ENCODE measurements around the gene FLOT1. TPM values are rescaled to one million over a fixed set of nuclear protein-coding genes. Genes with fewer than 3 reads are reported as not detected.

FLOT1 gene
- polyA plus RNA-seq, 1 donor (not counting 4 experiments of a cell fraction or from before 2014, with no cell fraction given) = 21.6 TPM

GRCh38 chr6:30782425-30783014 is 40.0 kb upstream of the FLOT1 start:
- Histone ChIP-seq H3K27ac (ENCODE audit: control insufficient read depth, insufficient read depth, low read length) (peak overlapping the region; percentile 95), H3K4me3 (ENCODE audit: control insufficient read depth in 2 of 3, extremely low read depth in 1 of 3, insufficient read depth in 2 of 3, low read depth in 1 of 3, low read length in 3 of 3) (peak overlapping the region in 1 of 3 experiments; percentile 43), H3K9ac (ENCODE audit: control insufficient read depth, extremely low read depth, insufficient read depth, low read length) (peak overlapping the region; percentile 71), H3K4me1 (ENCODE audit: control insufficient read depth, extremely low read depth, insufficient read depth, low read length) (peaks cover 38% of the 10 kb centered on the region), H2AFZ (ENCODE audit: control insufficient read depth, low read length) (no peak overlapping the region), H3K9me3 (ENCODE audit: control insufficient read depth, low read depth, low read length) (no peaks in the 10 kb centered on the region), H4K20me1 (ENCODE audit: control insufficient read depth, extremely low read depth, insufficient read depth, low read length) (no peaks in the 10 kb centered on the region), H3K36me3 (ENCODE audit: control insufficient read depth in 2 of 2, extremely low read depth in 1 of 2, insufficient read depth in 2 of 2, low read length in 2 of 2) (no peaks in the 10 kb centered on the region), H3K4me2 (ENCODE audit: control insufficient read depth, extremely low read depth, insufficient read depth, low read depth, low read length) (peak overlapping the region; percentile 83), H3K27me3 (ENCODE audit: control insufficient read depth, extremely low read depth, insufficient read depth, low read length) (no peaks in the 10 kb centered on the region), H3K9me1 (ENCODE audit: control insufficient read depth, extremely low read depth, insufficient read depth, low read length) (no peaks in the 10 kb centered on the region), H3K79me2 (ENCODE audit: control insufficient read depth, insufficient read depth, low read length) (no peaks in the 10 kb centered on the region)
- TF ChIP-seq EZH2 (IDR thresholded peaks at IDR 0.05; ENCODE audit: low read length) = no peak
- TF ChIP-seq, protein P1, sequence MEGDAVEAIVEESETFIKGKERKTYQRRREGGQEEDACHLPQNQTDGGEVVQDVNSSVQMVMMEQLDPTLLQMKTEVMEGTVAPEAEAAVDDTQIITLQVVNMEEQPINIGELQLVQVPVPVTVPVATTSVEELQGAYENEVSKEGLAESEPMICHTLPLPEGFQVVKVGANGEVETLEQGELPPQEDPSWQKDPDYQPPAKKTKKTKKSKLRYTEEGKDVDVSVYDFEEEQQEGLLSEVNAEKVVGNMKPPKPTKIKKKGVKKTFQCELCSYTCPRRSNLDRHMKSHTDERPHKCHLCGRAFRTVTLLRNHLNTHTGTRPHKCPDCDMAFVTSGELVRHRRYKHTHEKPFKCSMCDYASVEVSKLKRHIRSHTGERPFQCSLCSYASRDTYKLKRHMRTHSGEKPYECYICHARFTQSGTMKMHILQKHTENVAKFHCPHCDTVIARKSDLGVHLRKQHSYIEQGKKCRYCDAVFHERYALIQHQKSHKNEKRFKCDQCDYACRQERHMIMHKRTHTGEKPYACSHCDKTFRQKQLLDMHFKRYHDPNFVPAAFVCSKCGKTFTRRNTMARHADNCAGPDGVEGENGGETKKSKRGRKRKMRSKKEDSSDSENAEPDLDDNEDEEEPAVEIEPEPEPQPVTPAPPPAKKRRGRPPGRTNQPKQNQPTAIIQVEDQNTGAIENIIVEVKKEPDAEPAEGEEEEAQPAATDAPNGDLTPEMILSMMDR (optimal IDR thresholded peaks at IDR 0.05 in 1 of 3, IDR thresholded peaks at IDR 0.05 in 1 of 3, conservative IDR thresholded peaks at IDR 0.05 in 1 of 3; ENCODE audit: extremely low read depth in 1 of 3, insufficient read depth in 2 of 3, low read length in 3 of 3) = no peak
- no peak for DNase-seq (ENCODE audit: low read depth, low spot score)
- dilution Hi-C loops (cut with MboI; ENCODE audit: extremely low pct_ligation_motif_present, low sequenced_read_pairs) = no loop called here
- no peak for FAIRE-seq

DNA sequence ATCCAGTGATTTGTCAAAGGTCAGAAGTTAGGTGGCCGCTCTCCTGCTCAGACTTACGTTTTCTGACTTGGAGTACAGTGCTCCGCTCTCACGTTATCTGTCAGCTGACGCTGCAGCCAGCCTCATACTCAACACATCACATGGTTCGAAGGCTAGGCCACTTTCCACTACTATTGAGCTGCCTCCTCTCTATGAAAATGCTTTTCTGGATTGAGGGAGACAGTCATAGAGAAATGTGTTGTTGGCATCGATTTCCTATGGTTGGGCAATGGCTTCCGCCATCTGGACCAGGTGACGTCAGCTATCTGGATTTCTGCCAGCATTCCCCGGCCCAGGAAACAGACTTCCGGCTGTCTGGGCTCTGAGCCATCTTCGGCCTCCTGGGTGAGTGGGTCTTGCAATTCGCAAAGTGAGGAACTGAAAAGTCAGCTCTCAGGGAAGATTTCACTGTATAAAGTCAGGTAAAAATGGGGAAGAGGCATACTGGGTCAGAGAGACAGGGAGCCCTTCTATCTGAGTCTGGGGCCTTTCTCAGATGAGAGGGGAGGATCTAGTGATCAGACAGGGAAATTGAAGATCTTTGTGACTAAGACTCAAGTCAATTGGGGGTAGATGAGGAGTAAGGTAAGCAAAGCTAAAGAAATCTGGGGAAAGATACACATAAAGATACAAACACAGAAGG is 39.4 kb upstream of the FLOT1 start:
- H3K9ac ChIP-seq (ENCODE audit: control insufficient read depth, extremely low read depth, insufficient read depth, low read length) = peak overlapping the region; percentile 71
- peak overlapping the region; percentile 95 for H3K27ac ChIP-seq (ENCODE audit: control insufficient read depth, insufficient read depth, low read length)
- H3K9me3 ChIP-seq (ENCODE audit: control insufficient read depth, low read depth, low read length) = no peaks in the 10 kb centered on the region
- dilution Hi-C loops (cut with MboI; ENCODE audit: extremely low pct_ligation_motif_present, low sequenced_read_pairs) = no loop called here
- no peaks in the 10 kb centered on the region for H3K36me3 ChIP-seq (ENCODE audit: control insufficient read depth in 2 of 2, extremely low read depth in 1 of 2, insufficient read depth in 2 of 2, low read length in 2 of 2)
- H3K79me2 ChIP-seq (ENCODE audit: control insufficient read depth, insufficient read depth, low read length) = no peaks in the 10 kb centered on the region
- H3K4me1 ChIP-seq (ENCODE audit: control insufficient read depth, extremely low read depth, insufficient read depth, low read length) = peaks cover 38% of the 10 kb centered on the region
- FAIRE-seq (peak; percentile 84), DNase-seq (ENCODE audit: low read depth, low spot score) (peak; percentile 90)
- no peaks in the 10 kb centered on the region for H3K27me3 ChIP-seq (ENCODE audit: control insufficient read depth, extremely low read depth, insufficient read depth, low read length)
- no peaks in the 10 kb centered on the region for H4K20me1 ChIP-seq (ENCODE audit: control insufficient read depth, extremely low read depth, insufficient read depth, low read length)
- H3K4me3 ChIP-seq (ENCODE audit: control insufficient read depth in 2 of 3, extremely low read depth in 1 of 3, insufficient read depth in 2 of 3, low read depth in 1 of 3, low read length in 3 of 3) = peak overlapping the region in 1 of 3 experiments; percentile 43
- TF ChIP-seq, protein P1 (optimal IDR thresholded peaks at IDR 0.05 in 1 of 3, IDR thresholded peaks at IDR 0.05 in 1 of 3, conservative IDR thresholded peaks at IDR 0.05 in 1 of 3; ENCODE audit: extremely low read depth in 1 of 3, insufficient read depth in 2 of 3, low read length in 3 of 3) = no peak
- TF ChIP-seq EZH2 (IDR thresholded peaks at IDR 0.05; ENCODE audit: low read length) = no peak
- peak overlapping the region; percentile 83 for H3K4me2 ChIP-seq (ENCODE audit: control insufficient read depth, extremely low read depth, insufficient read depth, low read depth, low read length)
- peak overlapping the region; percentile 16 for H2AFZ ChIP-seq (ENCODE audit: control insufficient read depth, low read length)
- no peaks in the 10 kb centered on the region for H3K9me1 ChIP-seq (ENCODE audit: control insufficient read depth, extremely low read depth, insufficient read depth, low read length)

Data from keratinocyte (primary cell).